ENCODE results near the gene GTSE1.

GTSE1 gene

DNA sequence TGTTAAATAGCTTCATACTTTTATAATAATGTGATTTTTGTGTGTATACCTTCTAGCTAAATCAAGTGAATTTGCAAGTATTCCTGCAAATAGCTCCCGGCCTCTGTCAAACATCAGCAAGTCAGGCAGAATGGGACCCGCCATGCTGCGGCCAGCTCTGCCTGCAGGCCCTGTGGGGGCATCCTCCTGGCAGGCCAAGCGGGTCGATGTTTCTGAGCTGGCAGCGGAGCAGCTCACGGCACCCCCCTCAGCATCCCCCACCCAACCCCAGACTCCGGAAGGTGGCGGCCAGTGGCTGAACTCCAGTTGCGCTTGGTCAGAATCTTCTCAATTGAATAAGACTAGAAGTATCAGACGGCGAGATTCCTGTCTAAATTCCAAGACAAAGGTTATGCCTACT is 19.3 kb downstream of the GTSE1 start:
- TF ChIP-seq FOXP2 (optimal IDR thresholded peaks at IDR 0.05; ENCODE audit: borderline replicate concordance, extremely low read depth, extremely low read length, insufficient read depth) = no peak
- TF ChIP-seq REST (IDR thresholded peaks at IDR 0.05; ENCODE audit: insufficient read depth in 1 of 2, low read depth in 2 of 2, low read length in 2 of 2) = no peak
- no peak for TF ChIP-seq POLR2AphosphoS5 (IDR thresholded peaks at IDR 0.05; ENCODE audit: low read depth, low read length)
- TF ChIP-seq TAF1 (IDR thresholded peaks at IDR 0.05; ENCODE audit: borderline replicate concordance, insufficient read depth, low read length) = no peak
- TF ChIP-seq SIN3A (IDR thresholded peaks at IDR 0.05; ENCODE audit: borderline replicate concordance, insufficient read depth, low read length) = no peak

- no peak for TF ChIP-seq SIN3A (IDR thresholded peaks at IDR 0.05; ENCODE audit: borderline replicate concordance, insufficient read depth, low read length)
Observed at GRCh38 chr22:46317646-46318045, 21.0 kb downstream of the GTSE1 start.

- TF ChIP-seq POLR2AphosphoS5 (IDR thresholded peaks at IDR 0.05; ENCODE audit: low read depth, low read length) = no peak
- TF ChIP-seq SIN3A (IDR thresholded peaks at IDR 0.05; ENCODE audit: borderline replicate concordance, insufficient read depth, low read length) = no peak
- TF ChIP-seq TAF1 (IDR thresholded peaks at IDR 0.05; ENCODE audit: borderline replicate concordance, insufficient read depth, low read length) = no peak
- no peak for TF ChIP-seq REST (IDR thresholded peaks at IDR 0.05; ENCODE audit: insufficient read depth in 1 of 2, low read depth in 2 of 2, low read length in 2 of 2)
- TF ChIP-seq FOXP2 (optimal IDR thresholded peaks at IDR 0.05; ENCODE audit: borderline replicate concordance, extremely low read depth, extremely low read length, insufficient read depth) = no peak
Observed at GRCh38 chr22:46318576-46318975, 21.9 kb downstream of the GTSE1 start.

- TF ChIP-seq REST (IDR thresholded peaks at IDR 0.05; ENCODE audit: insufficient read depth in 1 of 2, low read depth in 2 of 2, low read length in 2 of 2) (no peak), SIN3A (IDR thresholded peaks at IDR 0.05; ENCODE audit: borderline replicate concordance, insufficient read depth, low read length) (no peak), POLR2AphosphoS5 (IDR thresholded peaks at IDR 0.05; ENCODE audit: low read depth, low read length) (no peak), TAF1 (IDR thresholded peaks at IDR 0.05; ENCODE audit: borderline replicate concordance, insufficient read depth, low read length) (no peak), FOXP2 (optimal IDR thresholded peaks at IDR 0.05; ENCODE audit: borderline replicate concordance, extremely low read depth, extremely low read length, insufficient read depth) (no peak)
Observed at GRCh38 chr22:46319319-46319718, 22.6 kb downstream of the GTSE1 start.

- TF ChIP-seq SIN3A (IDR thresholded peaks at IDR 0.05; ENCODE audit: borderline replicate concordance, insufficient read depth, low read length) = no peak
- TF ChIP-seq REST (IDR thresholded peaks at IDR 0.05; ENCODE audit: insufficient read depth in 1 of 2, low read depth in 2 of 2, low read length in 2 of 2) = no peak
- no peak for TF ChIP-seq TAF1 (IDR thresholded peaks at IDR 0.05; ENCODE audit: borderline replicate concordance, insufficient read depth, low read length)
- TF ChIP-seq POLR2AphosphoS5 (IDR thresholded peaks at IDR 0.05; ENCODE audit: low read depth, low read length) = no peak
Observed at GRCh38 chr22:46320166-46320710, 23.6 kb downstream of the GTSE1 start.
